HepG2 (cell line): ENCODE measurements around the gene SDF2. TPM values are rescaled to one million over a fixed set of nuclear protein-coding genes. Genes with fewer than 3 reads are reported as not detected.

Experiments used
- ATAC-seq: fragments of 200-7000 bp; cut with Tn5 transposase; 3 replicates; pipeline ENCODE4 v1.9.1; 2020; ENCODE audit warnings: mild to moderate bottlenecking, moderate library complexity
- BruUV-seq: library from RNA; stranded (reverse); fragments of 400-500 nt; replicated peaks from 2 replicates; lab custom pipeline; 2021; lab: Mats Ljungman, UMichigan
- CTCF ChIA-PET: fragments of 300-600 bp; formaldehyde crosslinking; extraction: SDS; loops from one replicate; lab custom pipeline; 2021; ENCODE audit warnings: low total read pairs, inconsistent platforms, low intra/inter-chr PET ratio; lab: Yijun Ruan, JAX
- POLR2A ChIA-PET: fragments of 350-600 bp; sonication (Branson Sonifier 250); formaldehyde crosslinking; loops from one replicate; lab custom pipeline; 2020; ENCODE audit warnings: antibody characterized with exemption, inconsistent platforms; lab: Yijun Ruan, JAX
- DNase-seq: peaks from one replicate; pipeline ENCODE4 v3.0.0-alpha.2; 2015; ENCODE audit warnings: low spot score
- FAIRE-seq: peaks from 3 replicates; lab custom pipeline; 2011; peaks lifted over from hg19 to GRCh38; lab: Jason Lieb, UNC
- H2AFZ ChIP-seq: one replicate; pipeline ENCODE4 v1.6.1; 2011; ENCODE audit warnings: low read length, inconsistent platforms
- H3K27ac ChIP-seq: fragments of 300-600 bp; 3 replicates; pipeline ENCODE4 v1.8.0; 2011; ENCODE audit warnings: mixed run types, mild to moderate bottlenecking, mixed read lengths, low read length, inconsistent platforms; ENCODE audit not compliant: insufficient read depth; ENCODE audit errors: extremely low read length
- H3K27me3 ChIP-seq, 2 experiments: fragments of 200-600 bp in 1 of 2; 2 replicates in 1 of 2; 3 replicates in 1 of 2; pipeline versions ENCODE4 v1.6.0 to v1.8.0; 2011; ENCODE audit warnings: low read length in 2 of 2, mild to moderate bottlenecking in 2 of 2, moderate library complexity in 2 of 2, inconsistent platforms in 1 of 2; ENCODE audit not compliant: insufficient read depth in 2 of 2, control insufficient read depth in 1 of 2
- H3K36me3 ChIP-seq, 2 experiments: fragments of 200-600 bp in 1 of 2; replicated peaks in 1 of 2; 2 replicates in 1 of 2; 3 replicates in 1 of 2; pipeline versions ENCODE4 v1.5.1 to v1.8.0; 2011; ENCODE audit warnings: low read length in 2 of 2, inconsistent platforms in 1 of 2; ENCODE audit not compliant: insufficient read depth in 2 of 2, control insufficient read depth in 1 of 2
- H3K4me1 ChIP-seq: 2 replicates; pipeline ENCODE4 v1.5.1; 2012; ENCODE audit warnings: low read length, inconsistent platforms; ENCODE audit not compliant: insufficient read depth
- H3K4me2 ChIP-seq: 2 replicates; pipeline ENCODE4 v1.6.0; 2011; ENCODE audit warnings: low read depth, low read length, inconsistent platforms
- H3K4me3 ChIP-seq, 3 experiments: fragments of 200-600 bp in 1 of 3; sonication (generic), shearing (Covaris generic) in 1 of 3; replicated peaks in 1 of 3; 2 replicates each; pipeline ENCODE4 v1.5.1; 2011 to 2016; ENCODE audit warnings: low read length in 3 of 3, inconsistent platforms in 2 of 3, low read depth in 2 of 3, mild to moderate bottlenecking in 2 of 3, control low read depth in 1 of 3, mixed read lengths in 1 of 3; ENCODE audit not compliant: insufficient read depth in 1 of 3
- H3K79me2 ChIP-seq: one replicate; pipeline ENCODE4 v1.6.1; 2011; ENCODE audit warnings: low read length, inconsistent platforms; ENCODE audit not compliant: insufficient read depth
- H3K9ac ChIP-seq: 2 replicates; pipeline ENCODE4 v1.6.0; 2011; ENCODE audit warnings: mild to moderate bottlenecking, low read depth, low read length, inconsistent platforms; ENCODE audit not compliant: insufficient read depth
- H3K9me3 ChIP-seq: 2 replicates; pipeline ENCODE4 v1.5.1; 2012; ENCODE audit warnings: mild to moderate bottlenecking, low read length
- H4K20me1 ChIP-seq: 2 replicates; pipeline ENCODE4 v1.6.0; 2011; ENCODE audit warnings: inconsistent platforms, mild to moderate bottlenecking, low read length, moderate library complexity; ENCODE audit not compliant: insufficient read depth
- CHCHD3 ChIP-seq: sonication (generic); formaldehyde crosslinking; IDR thresholded peaks from 2 replicates; pipeline ENCODE4 v1.8.0; 2022; ENCODE audit warnings: mild to moderate bottlenecking, missing genetic modification reagents, moderate library complexity
- GZF1 ChIP-seq: sonication (generic); formaldehyde crosslinking; IDR thresholded peaks from 2 replicates; pipeline ENCODE4 v1.5.1; 2020; ENCODE audit warnings: mild to moderate bottlenecking, missing genetic modification reagents
- HDAC1 ChIP-seq: sonication (generic); formaldehyde crosslinking; IDR thresholded peaks from 2 replicates; pipeline ENCODE4 v1.5.1; 2020; ENCODE audit warnings: mild to moderate bottlenecking, missing genetic modification reagents
- KLF6 ChIP-seq: IDR thresholded peaks from 2 replicates; pipeline ENCODE4 v1.8.0; 2016; ENCODE audit warnings: missing biosample characterization, missing genetic modification reagents
- PHF8 ChIP-seq: sonication (generic); formaldehyde crosslinking; IDR thresholded peaks from 2 replicates; pipeline ENCODE4 v1.5.0; 2020; ENCODE audit warnings: missing genetic modification reagents
- RFXANK ChIP-seq: IDR thresholded peaks from 2 replicates; pipeline ENCODE4 v1.6.1; 2016
- SAP130 ChIP-seq: IDR thresholded peaks from 2 replicates; pipeline ENCODE4 v1.6.1; 2016; ENCODE audit warnings: low read depth
- TEAD2 ChIP-seq: sonication (generic); formaldehyde crosslinking; IDR thresholded peaks from 2 replicates; pipeline ENCODE4 v1.9.0; 2021; ENCODE audit warnings: missing genetic modification reagents
- ZNF180 ChIP-seq: sonication (generic); formaldehyde crosslinking; IDR thresholded peaks from 2 replicates; pipeline ENCODE4 v1.4.0; 2020; ENCODE audit warnings: low read depth, missing genetic modification reagents, borderline replicate concordance
- ZNF224 ChIP-seq: sonication (generic); formaldehyde crosslinking; IDR thresholded peaks from 2 replicates; pipeline ENCODE4 v1.5.0; 2020; ENCODE audit warnings: mild to moderate bottlenecking, missing genetic modification reagents
- ZNF484 ChIP-seq: sonication (generic); formaldehyde crosslinking; IDR thresholded peaks from 2 replicates; pipeline ENCODE4 v1.5.1; 2020; ENCODE audit warnings: mild to moderate bottlenecking, low read depth, missing genetic modification reagents, borderline replicate concordance
- ZNF550 ChIP-seq: sonication (generic); formaldehyde crosslinking; IDR thresholded peaks from 2 replicates; pipeline ENCODE4 v1.4.0; 2020; ENCODE audit warnings: mild to moderate bottlenecking, missing genetic modification reagents, borderline replicate concordance
- ZNF781 ChIP-seq: sonication (generic); formaldehyde crosslinking; IDR thresholded peaks from 2 replicates; pipeline ENCODE4 v1.5.1; 2020; ENCODE audit warnings: borderline replicate concordance, mild to moderate bottlenecking, missing genetic modification reagents; ENCODE audit errors: not compliant biosample characterization
- WGBS: methylation state at CpG from one replicate; pipeline ENCODE4 v1.1.6; 2017; ENCODE audit warnings: low lambda C conversion rate; 5-methylcytosine and 5-hydroxymethylcytosine counted together
- in situ Hi-C: cut with HindIII; loops from 2 replicates; pipeline ENCODE4 v1.10.0; 2017; ENCODE audit warnings: low pct_unique_long_range_greater_than_20kb; ENCODE audit not compliant: extremely low pct_ligation_motif_present
- intact Hi-C: fragments of 100-400 bp; cut with micrococcal nuclease; formaldehyde crosslinking; loops from one replicate; pipeline ENCODE4 v1.10.0; 2022; ENCODE audit not compliant: unreplicated experiment
- polyA plus RNA-seq, 8 experiments: library from polyadenylated mRNA; depleted of rRNA in 3 of 8; stranded (reverse) in 7 of 8; unstranded in 1 of 8; fragments of >200 nt; fragmentation: Illumina TruSeq in 4 of 8; extraction: Trizol in 4 of 8; gene quantifications; 2 replicates each; pipeline versions ENCODE4 v1.2.1 to v1.2.3, GENCODE V29; 2011 to 2016; ENCODE audit warnings: low read depth in 4 of 8, missing spikeins in 1 of 8, mixed read lengths in 1 of 8; ENCODE audit not compliant: insufficient read depth in 1 of 8
- total RNA-seq, 5 experiments: library from RNA; depleted of rRNA; stranded (reverse); fragments of >200 nt; fragmentation: Illumina TruSeq; extraction: Trizol; gene quantifications; 2 replicates each; pipeline ENCODE4 v1.2.3, GENCODE V29; 2016; ENCODE audit warnings: low read depth in 1 of 5
- TF ChIP-seq, protein P1 (sequence below): sonication (generic); formaldehyde crosslinking; IDR thresholded peaks from 2 replicates; pipeline ENCODE4 v1.4.0; 2020; ENCODE audit warnings: missing genetic modification reagents
- TF ChIP-seq, protein P2 (sequence below): sonication (generic); formaldehyde crosslinking; IDR thresholded peaks from 2 replicates; pipeline ENCODE4 v1.5.1; 2020; ENCODE audit warnings: mild to moderate bottlenecking, moderate library complexity, missing genetic modification reagents
- TF ChIP-seq, protein P3 (sequence below): IDR thresholded peaks from 2 replicates; pipeline ENCODE4 v1.6.1; 2016; ENCODE audit warnings: missing biosample characterization, missing genetic modification reagents, low read depth
- TF ChIP-seq, protein P4 (sequence below): sonication (generic); formaldehyde crosslinking; IDR thresholded peaks from 2 replicates; pipeline ENCODE4 v1.5.0; 2020; ENCODE audit warnings: missing genetic modification reagents

Gene SDF2
- total and polyA plus RNA-seq, 2 of the 13 experiments (the other 11 are each of a cell fraction or from before 2014, with no cell fraction given), result 58.2 to 58.4 TPM

- TF ChIP-seq ZNF224 (no peak), KLF6 (CRISPR knock-in tag) (no peak), CHCHD3 (CRISPR knock-in tag) (no peak)
- TF ChIP-seq, protein P1, sequence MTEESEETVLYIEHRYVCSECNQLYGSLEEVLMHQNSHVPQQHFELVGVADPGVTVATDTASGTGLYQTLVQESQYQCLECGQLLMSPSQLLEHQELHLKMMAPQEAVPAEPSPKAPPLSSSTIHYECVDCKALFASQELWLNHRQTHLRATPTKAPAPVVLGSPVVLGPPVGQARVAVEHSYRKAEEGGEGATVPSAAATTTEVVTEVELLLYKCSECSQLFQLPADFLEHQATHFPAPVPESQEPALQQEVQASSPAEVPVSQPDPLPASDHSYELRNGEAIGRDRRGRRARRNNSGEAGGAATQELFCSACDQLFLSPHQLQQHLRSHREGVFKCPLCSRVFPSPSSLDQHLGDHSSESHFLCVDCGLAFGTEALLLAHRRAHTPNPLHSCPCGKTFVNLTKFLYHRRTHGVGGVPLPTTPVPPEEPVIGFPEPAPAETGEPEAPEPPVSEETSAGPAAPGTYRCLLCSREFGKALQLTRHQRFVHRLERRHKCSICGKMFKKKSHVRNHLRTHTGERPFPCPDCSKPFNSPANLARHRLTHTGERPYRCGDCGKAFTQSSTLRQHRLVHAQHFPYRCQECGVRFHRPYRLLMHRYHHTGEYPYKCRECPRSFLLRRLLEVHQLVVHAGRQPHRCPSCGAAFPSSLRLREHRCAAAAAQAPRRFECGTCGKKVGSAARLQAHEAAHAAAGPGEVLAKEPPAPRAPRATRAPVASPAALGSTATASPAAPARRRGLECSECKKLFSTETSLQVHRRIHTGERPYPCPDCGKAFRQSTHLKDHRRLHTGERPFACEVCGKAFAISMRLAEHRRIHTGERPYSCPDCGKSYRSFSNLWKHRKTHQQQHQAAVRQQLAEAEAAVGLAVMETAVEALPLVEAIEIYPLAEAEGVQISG (CRISPR knock-in tag), result no peak
These were observed 45.4 kb downstream of the SDF2 start (continued) for GRCh38 chr17:28616281-28616680.

- Histone ChIP-seq H3K9me3 (no peaks in the 10 kb centered on the region), H3K79me2 (no peaks in the 10 kb centered on the region), H3K9ac (no peak overlapping the region), H3K27ac (no peak overlapping the region), H3K36me3 (peaks cover 43 to 67% of the 10 kb centered on the region in 2 experiments), H3K4me2 (no peak overlapping the region), H3K4me3 (no peak overlapping the region), H4K20me1 (no peaks in the 10 kb centered on the region), H3K27me3 (no peaks in the 10 kb centered on the region), H2AFZ (no peak overlapping the region), H3K4me1 (no peaks in the 10 kb centered on the region)
- in situ Hi-C loops, result no loop called here
- no peak for ATAC-seq
- intact Hi-C loops, result no loop called here
- WGBS, result 96% methylated on average over 4 of the region's 4 CpGs
- POLR2A ChIA-PET, result no interaction called here
- BruUV-seq, result no TSS peak
- CTCF ChIA-PET, result interaction anchor here (0.9 kb wide), 1 partner anchor 67 kb away, joined by 3 read pairs; no protein-coding TSS in a partner anchor
- no peak for FAIRE-seq
- no peak for DNase-seq
- TF ChIP-seq TEAD2 (CRISPR knock-in tag) (no peak), ZNF550 (no peak), ZNF781 (CRISPR knock-in tag) (no peak), GZF1 (CRISPR knock-in tag) (no peak), SAP130 (CRISPR knock-in tag) (no peak), ZNF180 (CRISPR knock-in tag) (no peak), ZNF484 (CRISPR knock-in tag) (no peak), RFXANK (CRISPR knock-in tag) (no peak), HDAC1 (CRISPR knock-in tag) (no peak), PHF8 (CRISPR knock-in tag) (no peak)
- TF ChIP-seq, protein P2, sequence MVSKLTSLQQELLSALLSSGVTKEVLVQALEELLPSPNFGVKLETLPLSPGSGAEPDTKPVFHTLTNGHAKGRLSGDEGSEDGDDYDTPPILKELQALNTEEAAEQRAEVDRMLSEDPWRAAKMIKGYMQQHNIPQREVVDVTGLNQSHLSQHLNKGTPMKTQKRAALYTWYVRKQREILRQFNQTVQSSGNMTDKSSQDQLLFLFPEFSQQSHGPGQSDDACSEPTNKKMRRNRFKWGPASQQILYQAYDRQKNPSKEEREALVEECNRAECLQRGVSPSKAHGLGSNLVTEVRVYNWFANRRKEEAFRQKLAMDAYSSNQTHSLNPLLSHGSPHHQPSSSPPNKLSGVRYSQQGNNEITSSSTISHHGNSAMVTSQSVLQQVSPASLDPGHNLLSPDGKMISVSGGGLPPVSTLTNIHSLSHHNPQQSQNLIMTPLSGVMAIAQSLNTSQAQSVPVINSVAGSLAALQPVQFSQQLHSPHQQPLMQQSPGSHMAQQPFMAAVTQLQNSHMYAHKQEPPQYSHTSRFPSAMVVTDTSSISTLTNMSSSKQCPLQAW, result no peak
- TF ChIP-seq, protein P3, sequence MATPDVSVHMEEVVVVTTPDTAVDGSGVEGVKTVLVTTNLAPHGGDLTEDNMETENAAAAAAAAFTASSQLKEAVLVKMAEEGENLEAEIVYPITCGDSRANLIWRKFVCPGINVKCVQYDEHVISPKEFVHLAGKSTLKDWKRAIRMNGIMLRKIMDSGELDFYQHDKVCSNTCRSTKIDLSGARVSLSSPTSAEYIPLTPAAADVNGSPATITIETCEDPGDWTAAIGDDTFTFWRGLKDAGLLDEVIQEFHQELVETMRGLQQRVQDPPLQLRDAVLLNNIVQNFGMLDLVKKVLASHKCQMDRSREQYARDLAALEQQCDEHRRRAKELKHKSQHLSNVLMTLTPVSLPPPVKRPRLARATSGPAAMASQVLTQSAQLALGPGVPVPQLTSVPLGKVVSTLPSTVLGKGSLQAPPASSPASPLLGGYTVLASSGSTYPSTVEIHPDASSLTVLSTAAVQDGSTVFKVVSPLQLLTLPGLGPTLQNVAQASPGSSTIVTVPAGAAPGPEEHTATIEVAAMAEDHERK, result no peak
- TF ChIP-seq, protein P4, sequence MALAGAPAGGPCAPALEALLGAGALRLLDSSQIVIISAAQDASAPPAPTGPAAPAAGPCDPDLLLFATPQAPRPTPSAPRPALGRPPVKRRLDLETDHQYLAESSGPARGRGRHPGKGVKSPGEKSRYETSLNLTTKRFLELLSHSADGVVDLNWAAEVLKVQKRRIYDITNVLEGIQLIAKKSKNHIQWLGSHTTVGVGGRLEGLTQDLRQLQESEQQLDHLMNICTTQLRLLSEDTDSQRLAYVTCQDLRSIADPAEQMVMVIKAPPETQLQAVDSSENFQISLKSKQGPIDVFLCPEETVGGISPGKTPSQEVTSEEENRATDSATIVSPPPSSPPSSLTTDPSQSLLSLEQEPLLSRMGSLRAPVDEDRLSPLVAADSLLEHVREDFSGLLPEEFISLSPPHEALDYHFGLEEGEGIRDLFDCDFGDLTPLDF (CRISPR knock-in tag), result no peak
These were observed 46.3 kb downstream of the SDF2 start for GRCh38 chr17:28615260-28615940.
